ENCODE data around the gene RNF5.

The RNF5 gene

GRCh38 chr6:32151863-32152768 lies 26.1 kb upstream of the RNF5 start, which contains the start of gene PRRT1:
PRRT1 (minus strand) TSS chr6:32151939; CDS start chr6:32151827, 112 bp downstream.
- no peak for DNase-seq (ENCODE audit: low spot score)

DNA sequence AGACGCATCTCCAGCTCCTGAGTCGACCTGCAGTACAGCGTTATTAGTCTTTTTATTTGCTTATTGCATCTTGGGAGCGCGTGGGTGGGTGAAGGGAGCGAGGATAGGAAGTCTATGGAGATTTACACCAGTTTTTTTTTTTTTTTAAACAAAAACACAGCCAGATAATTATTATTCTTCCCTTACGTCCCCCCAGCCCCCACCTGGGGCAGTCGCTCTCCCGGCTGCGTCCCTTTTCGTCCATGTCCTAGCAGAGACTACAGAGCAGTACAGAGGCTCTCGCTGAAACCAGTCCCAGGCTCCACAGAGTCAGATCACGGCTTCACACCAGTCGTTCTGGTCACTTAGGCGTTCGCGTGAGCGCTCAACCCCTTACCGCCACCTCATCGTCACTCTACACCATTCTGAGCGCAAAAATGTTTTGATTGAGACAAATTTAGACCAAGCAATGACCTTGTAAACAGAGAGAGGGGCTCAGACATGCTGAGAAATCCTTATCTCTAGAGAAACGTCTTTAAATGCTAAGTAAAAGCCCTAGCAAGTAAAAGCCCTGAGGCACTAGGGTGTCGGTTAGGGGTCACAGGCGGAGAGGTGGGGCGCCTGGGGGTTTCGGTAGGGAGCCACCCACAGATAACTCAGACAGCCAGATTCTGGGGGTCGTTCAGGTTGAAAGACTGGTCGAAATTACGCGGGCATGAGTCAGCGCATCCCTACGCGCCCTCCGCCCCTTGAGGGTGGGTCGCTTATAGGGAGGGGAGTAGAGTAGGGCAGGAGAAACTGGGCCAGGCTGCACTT lies 25.2 kb upstream of the RNF5 start:
- no peak for DNase-seq (ENCODE audit: low spot score)

GRCh38 chr6:32153564-32154513 lies 24.4 kb upstream of the RNF5 start, which contains the start of gene PPT2:
PPT2 (plus strand) TSS chr6:32154141; CDS start chr6:32154595, 454 bp downstream.
- DNase-seq (ENCODE audit: low spot score), result peak; percentile 95

- DNase-seq (ENCODE audit: low spot score), result peak; percentile 73
These were observed 23.6 kb upstream of the RNF5 start for GRCh38 chr6:32154514-32155161.

DNA sequence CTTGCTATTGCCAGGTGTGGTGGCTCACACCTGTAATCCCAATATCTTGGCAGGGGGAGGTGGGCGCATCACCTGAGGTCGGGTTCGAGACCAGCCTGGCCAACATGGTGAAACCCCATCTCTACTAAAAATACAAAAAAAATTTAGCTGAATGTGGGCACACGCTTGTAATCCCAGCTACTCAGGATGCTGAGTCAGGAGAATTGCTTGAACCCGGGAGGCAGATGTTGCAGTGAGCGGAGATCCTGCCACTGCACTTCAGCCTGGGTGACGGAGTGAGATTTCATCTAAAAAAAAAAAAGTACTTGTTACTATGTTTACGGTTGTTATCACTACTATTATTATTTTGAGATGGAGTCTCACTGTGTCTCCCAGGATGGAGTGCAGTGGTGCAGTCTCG lies 21.3 kb upstream of the RNF5 start:
- no peak for DNase-seq (ENCODE audit: low spot score)

DNA sequence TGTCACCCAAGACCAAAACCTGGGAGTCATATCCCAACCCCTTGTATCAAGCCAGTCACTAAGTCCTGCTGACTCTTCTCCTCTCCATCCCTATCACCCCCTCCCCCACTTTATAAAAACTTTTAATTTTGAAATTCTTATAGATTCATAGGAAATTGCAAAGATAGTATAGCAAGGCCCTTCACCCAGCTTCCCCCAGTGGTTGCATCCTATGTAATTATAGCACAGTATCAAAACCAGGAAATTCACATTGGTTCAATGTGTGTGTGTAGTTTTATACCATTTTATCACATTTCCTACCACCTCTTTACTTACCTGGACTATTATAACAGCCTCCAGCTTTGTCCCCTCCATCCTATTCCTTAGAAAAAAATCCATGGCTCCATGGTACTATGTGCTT lies 20.2 kb upstream of the RNF5 start:
- no peak for DNase-seq (ENCODE audit: low spot score)

DNA sequence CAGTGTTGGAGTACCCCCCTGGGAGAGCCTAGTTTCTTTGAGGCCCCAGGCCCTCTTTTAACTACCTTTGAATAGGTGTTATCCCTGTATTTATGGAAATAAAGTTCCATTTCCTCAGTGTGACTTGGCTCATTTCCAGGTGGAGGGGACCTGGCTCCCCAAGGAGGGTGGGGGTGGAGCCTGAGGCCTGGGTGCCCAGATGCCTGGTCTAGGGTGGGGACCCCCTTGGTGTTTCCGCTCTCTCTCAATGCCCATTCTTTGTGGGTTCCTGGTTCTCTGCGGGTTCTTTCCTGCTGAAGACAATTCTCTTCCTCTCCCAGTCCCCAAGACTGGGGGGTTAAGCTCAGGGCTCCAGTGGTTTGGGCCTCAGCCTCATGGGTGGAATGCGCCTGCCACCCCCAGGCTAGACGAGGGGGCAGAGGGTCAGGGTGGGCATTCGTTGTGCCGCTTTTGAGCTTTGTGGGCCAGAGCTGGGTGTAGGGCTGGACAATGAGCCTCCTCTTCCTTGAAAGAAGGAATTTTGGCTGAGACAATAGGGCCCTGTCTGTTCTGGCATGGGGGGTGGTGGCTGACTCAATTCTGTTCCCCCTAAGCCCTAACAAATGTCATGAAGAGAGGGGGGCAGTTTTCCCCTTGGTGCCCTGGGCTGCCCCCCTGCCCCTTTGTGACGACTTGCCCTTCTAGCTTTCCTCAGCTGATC lies 14.5 kb upstream of the RNF5 start:
- no peak for DNase-seq (ENCODE audit: low spot score)

GRCh38 chr6:32164295-32164694 lies 13.9 kb upstream of the RNF5 start, which contains the start of gene EGFL8:
EGFL8 (plus strand) TSS chr6:32164595; CDS start chr6:32166166, 1,571 bp downstream.
- no peak for DNase-seq (ENCODE audit: low spot score)

GRCh38 chr6:32166411-32167061 lies 11.7 kb upstream of the RNF5 start:
- DNase-seq (ENCODE audit: low spot score), result peak; percentile 58

- no peak for DNase-seq (ENCODE audit: low spot score)
These were observed 10.9 kb upstream of the RNF5 start for GRCh38 chr6:32167154-32167760.

GRCh38 chr6:32167761-32168262 lies 10.4 kb upstream of the RNF5 start:
- peak; percentile 31 for DNase-seq (ENCODE audit: low spot score)

DNA sequence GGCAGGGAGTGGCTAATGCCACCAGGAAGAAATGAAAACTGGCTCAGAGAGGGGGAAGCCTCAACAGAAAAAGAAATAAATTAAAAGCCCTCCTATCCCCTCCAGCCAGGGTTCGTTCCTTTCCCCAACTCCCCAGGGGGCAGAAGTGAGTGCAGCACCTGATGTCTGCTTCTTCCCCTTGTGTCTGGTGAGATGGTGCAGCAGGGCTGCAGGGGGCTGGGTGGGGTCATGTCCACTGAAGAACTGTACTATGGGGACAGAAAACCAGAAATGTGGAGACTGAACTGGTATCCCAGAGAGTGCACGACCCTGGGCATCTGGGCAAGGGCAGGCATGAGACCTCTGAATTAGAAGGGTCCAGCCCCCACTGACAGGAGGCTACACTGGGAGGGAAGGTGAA lies 9.9 kb upstream of the RNF5 start:
- DNase-seq (ENCODE audit: low spot score), result peak; percentile 55

DNA sequence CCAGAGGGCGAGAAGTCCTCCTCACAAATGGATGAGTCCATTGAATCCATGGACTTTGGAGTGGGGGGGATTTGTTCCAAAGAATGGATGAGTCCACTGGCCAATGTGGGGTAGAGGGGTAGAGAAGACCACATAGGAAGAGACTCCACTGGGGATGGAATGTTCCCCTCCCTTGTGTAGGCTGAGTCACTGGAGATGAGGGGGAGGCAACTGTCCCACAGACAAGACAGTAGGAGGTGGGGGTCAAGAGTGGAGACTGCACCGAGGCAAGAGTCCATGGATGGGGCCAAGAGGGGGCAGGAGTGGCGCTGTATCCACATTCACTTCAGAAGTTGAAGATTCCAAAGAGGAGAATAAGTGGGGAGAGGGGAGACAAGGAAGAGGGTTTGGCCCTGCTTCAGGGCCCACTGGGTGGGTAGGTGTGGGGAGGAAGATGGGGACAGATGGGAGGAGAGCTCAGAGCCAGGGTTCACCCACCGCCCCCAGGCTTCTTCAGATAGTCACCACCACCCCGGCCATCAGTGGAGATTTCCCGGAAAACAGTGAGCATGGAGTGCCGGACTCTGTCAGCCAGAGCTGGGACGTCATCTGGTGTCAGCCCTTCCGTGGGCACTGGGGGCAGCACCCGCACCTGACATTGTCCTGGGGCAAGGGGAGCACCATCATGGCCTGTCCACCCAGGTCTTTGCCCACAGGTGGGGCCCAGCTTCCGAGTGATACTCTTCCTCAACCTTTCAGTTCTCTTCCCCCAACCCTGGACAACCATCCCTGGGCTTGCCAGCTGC lies 9.2 kb upstream of the RNF5 start:
- peak; percentile 62 for DNase-seq (ENCODE audit: low spot score)

GRCh38 chr6:32170294-32170693 lies 7.9 kb upstream of the RNF5 start:
- DNase-seq (ENCODE audit: low spot score), result no peak

DNA sequence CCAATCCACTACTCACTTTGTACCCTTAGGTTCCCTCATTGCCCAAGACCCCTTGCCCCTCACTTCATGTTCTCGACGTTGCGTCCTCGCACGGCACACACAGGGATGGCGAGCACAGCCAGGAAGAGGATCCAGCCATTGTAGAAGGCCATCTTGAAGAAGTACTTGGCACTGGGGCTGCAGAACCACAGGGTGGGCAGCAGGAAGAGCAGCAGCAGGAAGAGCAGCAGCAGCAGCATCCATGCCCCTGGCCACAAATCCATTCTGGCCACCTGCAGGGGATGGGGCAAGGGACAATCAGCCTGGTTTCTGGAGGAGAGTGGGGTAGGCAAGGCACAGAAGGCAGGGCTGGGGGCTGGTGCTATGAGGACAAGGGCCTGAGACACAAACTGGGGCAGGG lies 7.0 kb upstream of the RNF5 start:
- no peak for DNase-seq (ENCODE audit: low spot score)

- DNase-seq (ENCODE audit: low spot score), result no peak
These were observed 5.0 kb upstream of the RNF5 start for GRCh38 chr6:32173051-32173727.

DNA sequence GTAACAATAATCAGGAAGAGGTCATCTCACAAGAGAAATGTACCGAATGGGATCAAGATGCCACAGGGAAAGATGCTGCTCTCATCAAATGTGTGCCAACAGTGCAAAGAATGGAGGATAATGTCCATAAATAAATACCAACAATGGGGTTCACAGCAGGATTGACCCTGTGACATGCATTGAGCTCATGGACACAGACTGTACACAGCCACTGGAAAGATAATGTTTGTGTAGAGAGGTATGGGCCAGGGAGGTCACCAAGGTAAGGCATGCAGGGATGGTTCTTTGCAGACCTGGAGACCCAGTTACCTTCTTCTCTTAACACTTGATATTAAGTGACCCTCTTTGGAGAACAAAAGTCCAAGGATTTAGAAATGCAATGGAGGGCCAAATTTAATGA lies 3.8 kb upstream of the RNF5 start:
- DNase-seq (ENCODE audit: low spot score), result no peak

- DNase-seq (ENCODE audit: low spot score), result no peak
These were observed 2.9 kb upstream of the RNF5 start for GRCh38 chr6:32175322-32175710.

Data from left forelimb (tissue), 1 donor.